ENCODE results near the gene NTM.

The NTM gene

DNA sequence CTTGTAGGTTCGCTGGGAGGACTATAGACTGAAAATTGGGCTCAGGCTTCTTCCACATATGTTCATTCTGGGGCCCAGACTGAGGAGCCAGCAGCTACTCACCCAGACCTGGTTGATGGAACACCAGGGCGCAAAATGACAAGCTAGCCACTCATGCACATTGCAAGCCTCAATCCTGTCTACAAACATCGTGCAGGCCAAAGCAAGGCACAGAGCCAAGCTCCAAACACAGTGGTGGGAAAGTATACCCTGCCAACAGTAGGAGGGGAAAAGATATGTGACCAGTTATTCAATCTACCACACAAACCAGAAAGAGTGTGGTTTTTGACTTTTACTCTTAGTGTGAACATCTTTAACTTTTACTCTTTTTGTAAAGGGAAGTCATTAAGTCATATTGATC, 660.5 kb downstream of the NTM start:
- no peak for DNase-seq (ENCODE audit: extremely low read depth, low read depth)
- TF ChIP-seq CTCF (IDR thresholded peaks at IDR 0.05; ENCODE audit: low read depth, low read length) = no peak

DNA sequence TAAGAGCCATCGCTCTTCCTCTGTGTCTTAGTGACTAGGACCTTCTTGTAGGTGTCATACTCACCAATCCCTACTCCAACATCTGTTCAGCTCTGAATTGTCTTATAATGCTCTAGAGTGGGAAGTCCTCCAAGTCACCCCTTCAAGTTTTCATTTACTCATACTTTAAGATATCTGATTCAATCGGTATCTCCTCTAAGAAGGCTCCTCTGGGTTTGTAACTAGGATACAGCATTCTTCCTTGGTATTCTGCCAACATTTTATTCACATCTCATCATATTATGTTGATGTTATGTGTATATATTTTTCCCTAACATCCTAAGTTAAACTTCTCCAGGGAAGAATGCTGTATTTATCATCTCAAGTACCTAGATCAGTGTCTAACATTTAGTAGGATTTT, 662.1 kb downstream of the NTM start:
- no peak for TF ChIP-seq CTCF (IDR thresholded peaks at IDR 0.05; ENCODE audit: low read depth, low read length)
- DNase-seq (ENCODE audit: extremely low read depth, low read depth) = no peak

GRCh38 chr11:132033051-132033450, 662.6 kb downstream of the NTM start:
- DNase-seq (ENCODE audit: extremely low read depth, low read depth) = no peak

GRCh38 chr11:132035228-132035627, 664.8 kb downstream of the NTM start:
- no peak for DNase-seq (ENCODE audit: extremely low read depth, low read depth)
- TF ChIP-seq CTCF (IDR thresholded peaks at IDR 0.05; ENCODE audit: low read depth, low read length) = no peak

More at GRCh38 chr11:132033051-132033450, 662.6 kb downstream of the NTM start:
- no peak for TF ChIP-seq CTCF (IDR thresholded peaks at IDR 0.05; ENCODE audit: low read depth, low read length)

GRCh38 chr11:132035766-132036165, 665.4 kb downstream of the NTM start:
- no peak for DNase-seq (ENCODE audit: extremely low read depth, low read depth)
- no peak for TF ChIP-seq CTCF (IDR thresholded peaks at IDR 0.05; ENCODE audit: low read depth, low read length)

DNA sequence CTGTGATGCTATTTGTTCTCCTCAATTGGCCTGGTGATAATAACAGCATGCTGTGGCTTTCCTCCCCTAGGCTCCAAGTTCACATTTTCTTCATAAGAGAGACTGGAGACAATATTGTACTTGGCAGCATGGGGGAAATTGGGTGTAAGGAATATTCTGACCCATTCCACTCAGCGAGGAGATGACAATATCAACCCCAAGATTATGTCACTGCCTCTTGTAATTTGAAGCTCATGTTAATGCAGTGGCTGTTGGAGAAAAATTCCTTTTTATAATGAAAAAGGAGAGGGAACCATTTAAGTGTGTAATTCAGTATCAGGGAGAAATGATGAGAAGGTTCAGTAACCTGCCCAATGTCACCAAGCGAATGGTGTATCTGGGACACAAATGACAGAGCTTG, 665.8 kb downstream of the NTM start:
- DNase-seq (ENCODE audit: extremely low read depth, low read depth) = no peak
- TF ChIP-seq CTCF (IDR thresholded peaks at IDR 0.05; ENCODE audit: low read depth, low read length) = no peak

DNA sequence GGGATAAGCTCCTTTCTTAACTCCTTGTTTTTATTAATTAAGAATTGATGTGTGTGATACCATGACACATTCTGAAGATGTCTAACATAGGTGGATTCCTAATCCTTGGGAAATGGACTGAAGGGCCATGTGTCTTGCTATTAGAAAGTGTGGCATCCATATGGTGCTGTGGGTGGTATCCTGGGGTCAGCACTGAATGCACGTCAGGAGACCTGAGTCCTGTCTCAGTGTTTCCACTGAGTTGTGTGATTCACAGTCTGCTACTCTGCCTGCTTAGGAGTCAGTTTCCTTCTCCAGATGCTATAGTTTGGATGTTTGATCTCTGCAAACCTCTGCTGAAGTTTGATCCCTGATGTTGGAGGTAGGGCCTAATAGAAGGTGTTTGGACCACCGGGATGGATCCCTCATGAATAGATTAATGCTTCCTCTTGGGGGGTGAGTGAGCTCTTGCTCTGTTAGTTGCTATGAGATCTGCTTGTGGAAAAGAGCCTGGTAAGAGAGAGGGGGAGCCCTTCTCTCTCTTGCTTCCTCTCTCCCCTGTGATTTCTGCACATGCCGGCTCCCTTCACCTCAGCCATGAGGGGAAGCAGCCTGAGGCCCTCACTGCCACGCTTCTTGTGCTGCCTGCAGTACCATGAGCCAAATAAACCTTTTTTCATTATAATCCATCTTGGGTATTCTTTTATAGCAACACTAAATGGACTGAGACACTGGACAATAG, 666.5 kb downstream of the NTM start:
- DNase-seq (ENCODE audit: extremely low read depth, low read depth) = no peak
- TF ChIP-seq CTCF (IDR thresholded peaks at IDR 0.05; ENCODE audit: low read depth, low read length) = no peak

Data from AG09319 (cell line).